WERI-Rb-1 (cell line): Measurements from ENCODE around the gene NPY1R.

ENCODE experiments used
- DNase-seq: peaks from one replicate; pipeline ENCODE4 v3.0.0-alpha.2; 2020
- H3K27ac ChIP-seq: fragments of 250-450 bp; sonication (Bioruptor Pico); 2 replicates; pipeline ENCODE4 v1.5.1; 2020; ENCODE audit warnings: mild to moderate bottlenecking, moderate library complexity
- H3K27me3 ChIP-seq: fragments of 250-450 bp; sonication (Bioruptor Pico); 2 replicates; pipeline ENCODE4 v1.5.1; 2021; ENCODE audit warnings: mild to moderate bottlenecking, low read depth, moderate library complexity; ENCODE audit not compliant: insufficient read depth, severe bottlenecking
- H3K36me3 ChIP-seq: fragments of 250-450 bp; sonication (Bioruptor Pico); 2 replicates; pipeline ENCODE4 v1.5.1; 2020; ENCODE audit warnings: mild to moderate bottlenecking, moderate library complexity
- H3K4me3 ChIP-seq: 2 replicates; pipeline ENCODE4 v1.5.1; 2011; ENCODE audit warnings: low read depth, mild to moderate bottlenecking, control low read depth, low read length
- H3K9me3 ChIP-seq: fragments of 250-450 bp; sonication (Bioruptor Pico); 2 replicates; pipeline ENCODE4 v1.5.1; 2021; ENCODE audit warnings: mild to moderate bottlenecking, moderate library complexity; ENCODE audit not compliant: severe bottlenecking
- TF ChIP-seq, protein P1 (sequence below): IDR thresholded peaks from 2 replicates; pipeline ENCODE4 v1.5.1; 2011; ENCODE audit warnings: low read depth, mild to moderate bottlenecking, control low read depth, inconsistent platforms, low read length

Gene NPY1R

DNA sequence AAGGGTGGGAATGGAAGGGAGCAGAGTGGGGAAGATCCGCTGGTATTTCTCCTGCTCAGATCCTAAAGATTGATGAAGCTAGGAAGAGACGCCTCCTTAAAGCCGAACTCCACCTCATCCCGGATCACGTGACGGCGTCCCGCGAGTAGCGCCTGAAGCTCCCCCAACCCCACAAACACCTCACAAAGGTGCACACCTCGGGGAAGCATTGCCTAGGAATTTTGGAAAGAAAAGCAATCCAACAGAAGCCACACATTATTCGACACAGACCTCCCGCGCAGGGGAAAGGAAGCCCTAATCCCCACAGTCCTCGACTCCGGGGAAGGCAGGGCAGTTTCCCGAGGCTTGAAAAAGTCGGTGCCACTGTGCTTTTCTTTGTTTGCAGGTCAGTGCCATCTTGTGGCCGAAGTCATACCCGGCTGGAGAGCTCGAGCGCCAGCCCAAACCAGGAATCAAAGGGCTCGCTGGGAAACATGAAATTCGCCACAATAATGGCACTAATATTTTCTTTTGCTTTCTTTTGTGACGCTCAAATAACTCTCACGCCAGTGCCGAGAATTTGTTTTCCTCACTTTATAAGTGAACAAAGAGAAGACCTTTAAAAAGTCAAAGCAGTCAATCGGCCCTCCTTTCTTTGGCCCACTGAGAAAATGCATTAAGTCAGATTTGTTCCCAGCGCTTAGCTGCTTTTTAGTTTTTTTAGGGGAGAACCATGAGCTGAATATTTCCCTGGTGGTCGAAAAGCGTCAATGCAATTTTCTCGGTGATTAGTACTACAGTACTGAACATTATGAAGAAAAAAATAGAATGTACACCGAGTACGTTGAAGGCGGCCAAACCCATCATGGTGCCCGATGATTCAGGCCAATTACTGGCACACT lies at the start of gene NPY1R:
Gene NPY1R, minus strand, starts transcription at position 71 of the 881 bp plus-strand sequence. CDS start 6,042 bp downstream, outside the sequence.
- H3K27ac ChIP-seq = peak within 1 kb of the TSS; percentile 71
- DNase-seq = peak; percentile 93
- peak within 1 kb of the TSS; percentile 73 for H3K4me3 ChIP-seq
- no peaks in the 10 kb centered on the region for H3K36me3 ChIP-seq
- H3K9me3 ChIP-seq = no peaks in the 10 kb centered on the region
- peaks cover 3% of the 10 kb centered on the region for H3K27me3 ChIP-seq
- TF ChIP-seq, protein P1, sequence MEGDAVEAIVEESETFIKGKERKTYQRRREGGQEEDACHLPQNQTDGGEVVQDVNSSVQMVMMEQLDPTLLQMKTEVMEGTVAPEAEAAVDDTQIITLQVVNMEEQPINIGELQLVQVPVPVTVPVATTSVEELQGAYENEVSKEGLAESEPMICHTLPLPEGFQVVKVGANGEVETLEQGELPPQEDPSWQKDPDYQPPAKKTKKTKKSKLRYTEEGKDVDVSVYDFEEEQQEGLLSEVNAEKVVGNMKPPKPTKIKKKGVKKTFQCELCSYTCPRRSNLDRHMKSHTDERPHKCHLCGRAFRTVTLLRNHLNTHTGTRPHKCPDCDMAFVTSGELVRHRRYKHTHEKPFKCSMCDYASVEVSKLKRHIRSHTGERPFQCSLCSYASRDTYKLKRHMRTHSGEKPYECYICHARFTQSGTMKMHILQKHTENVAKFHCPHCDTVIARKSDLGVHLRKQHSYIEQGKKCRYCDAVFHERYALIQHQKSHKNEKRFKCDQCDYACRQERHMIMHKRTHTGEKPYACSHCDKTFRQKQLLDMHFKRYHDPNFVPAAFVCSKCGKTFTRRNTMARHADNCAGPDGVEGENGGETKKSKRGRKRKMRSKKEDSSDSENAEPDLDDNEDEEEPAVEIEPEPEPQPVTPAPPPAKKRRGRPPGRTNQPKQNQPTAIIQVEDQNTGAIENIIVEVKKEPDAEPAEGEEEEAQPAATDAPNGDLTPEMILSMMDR = peak; percentile 86

DNA sequence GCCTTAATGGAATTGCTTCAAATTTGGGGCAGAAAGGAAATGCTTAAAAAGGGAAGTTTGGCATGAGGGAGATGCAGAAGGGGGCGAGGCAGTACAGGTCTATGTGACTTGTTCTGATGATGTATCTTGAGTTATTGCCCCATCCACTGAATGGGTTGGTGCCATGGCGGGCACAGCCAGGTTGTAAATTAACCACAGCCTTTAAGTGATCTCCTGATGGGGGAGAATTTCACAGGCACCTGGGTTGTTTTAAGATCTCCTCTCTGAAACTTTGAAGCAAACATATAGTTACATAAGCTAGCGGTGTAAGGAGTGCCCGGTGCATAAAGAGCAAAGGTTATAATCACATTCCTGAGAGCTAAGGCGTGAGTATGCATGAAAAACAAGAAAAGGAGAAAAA lies 48.3 kb upstream of the NPY1R start:
- no peaks in the 10 kb centered on the region for H3K27me3 ChIP-seq
- H3K4me3 ChIP-seq = no peak overlapping the region
- TF ChIP-seq, protein P1 = no peak
- no peak for DNase-seq
- H3K9me3 ChIP-seq = no peaks in the 10 kb centered on the region
- no peak overlapping the region for H3K27ac ChIP-seq
- H3K36me3 ChIP-seq = no peaks in the 10 kb centered on the region

DNA sequence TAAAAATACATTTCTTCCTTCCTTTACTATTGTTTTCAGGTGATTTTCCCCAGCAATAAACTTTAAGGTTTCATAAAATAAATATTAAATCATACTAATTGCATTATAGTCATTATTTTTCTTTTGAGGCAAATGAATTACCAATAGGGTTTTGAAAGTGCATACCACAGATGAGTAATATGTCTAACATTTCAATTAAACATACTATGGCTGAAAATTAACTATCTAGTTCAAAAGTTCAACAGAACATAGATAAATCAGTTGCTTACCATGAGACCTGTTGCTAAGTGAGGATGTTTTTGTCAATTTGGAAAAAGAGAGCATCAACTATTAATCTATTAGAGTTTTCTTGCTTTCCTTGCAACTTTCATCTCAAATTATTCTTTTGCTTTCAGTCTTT lies 46.3 kb upstream of the NPY1R start:
- no peaks in the 10 kb centered on the region for H3K9me3 ChIP-seq
- H3K27ac ChIP-seq = no peak overlapping the region
- no peaks in the 10 kb centered on the region for H3K36me3 ChIP-seq
- TF ChIP-seq, protein P1 = no peak
- no peaks in the 10 kb centered on the region for H3K27me3 ChIP-seq
- no peak overlapping the region for H3K4me3 ChIP-seq
- DNase-seq = no peak

DNA sequence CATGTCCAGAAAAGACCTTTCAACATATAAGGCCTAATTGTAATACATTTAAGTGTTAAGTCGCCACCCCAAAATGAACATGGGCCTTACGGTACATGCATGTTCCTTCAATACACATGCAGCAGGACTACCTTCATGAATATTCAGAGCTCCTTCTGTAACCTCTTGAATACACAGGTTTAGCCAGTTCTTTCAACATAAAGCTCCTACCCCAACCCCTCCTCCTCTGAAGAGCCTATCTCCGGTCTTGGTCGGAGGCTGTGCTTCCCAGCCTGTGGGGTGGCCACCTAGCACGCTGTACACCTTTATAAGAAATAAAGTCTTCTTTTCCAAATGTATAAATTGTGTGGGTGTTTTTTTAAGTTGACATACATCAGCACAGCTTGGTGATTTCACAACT lies 39.6 kb upstream of the NPY1R start:
- no peak for DNase-seq

DNA sequence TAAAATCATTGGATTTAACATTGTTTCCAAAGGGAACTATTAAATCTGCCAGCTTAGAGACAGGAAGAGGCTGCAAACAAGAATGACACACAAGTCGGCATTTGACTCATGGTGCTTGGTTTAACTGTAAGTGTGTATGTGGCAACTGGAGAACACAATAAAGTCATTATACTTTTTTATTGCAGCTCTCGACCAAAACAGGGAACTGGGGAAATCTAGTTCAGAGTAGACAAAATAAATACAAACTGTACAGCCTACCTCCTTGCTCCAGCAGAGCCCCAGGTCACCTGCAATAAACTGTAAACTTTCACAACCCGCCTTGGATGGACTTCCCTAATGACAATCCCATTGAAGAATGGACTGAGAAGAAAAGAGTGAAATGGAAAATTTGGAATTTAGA lies 35.3 kb upstream of the NPY1R start:
- Histone ChIP-seq H3K27me3 (no peaks in the 10 kb centered on the region), H3K9me3 (no peaks in the 10 kb centered on the region), H3K36me3 (no peaks in the 10 kb centered on the region), H3K4me3 (no peak overlapping the region), H3K27ac (no peak overlapping the region)
- TF ChIP-seq, protein P1 = no peak
- DNase-seq = no peak

More for the DNA sequence above, 39.6 kb upstream of the NPY1R start:
- Histone ChIP-seq H3K4me3 (no peak overlapping the region), H3K36me3 (no peaks in the 10 kb centered on the region), H3K9me3 (no peaks in the 10 kb centered on the region), H3K27me3 (no peaks in the 10 kb centered on the region), H3K27ac (no peak overlapping the region)
- TF ChIP-seq, protein P1 = no peak
